ENCODE data around the gene B3GALT4. TPM values are rescaled to one million over a fixed set of nuclear protein-coding genes. Genes with fewer than 3 reads are reported as not detected.

Gene B3GALT4
- total and polyA plus RNA-seq, 2 of the 13 experiments (the other 11 are each of a cell fraction or from before 2014, with no cell fraction given): 0.04 to 0.27 TPM

DNA sequence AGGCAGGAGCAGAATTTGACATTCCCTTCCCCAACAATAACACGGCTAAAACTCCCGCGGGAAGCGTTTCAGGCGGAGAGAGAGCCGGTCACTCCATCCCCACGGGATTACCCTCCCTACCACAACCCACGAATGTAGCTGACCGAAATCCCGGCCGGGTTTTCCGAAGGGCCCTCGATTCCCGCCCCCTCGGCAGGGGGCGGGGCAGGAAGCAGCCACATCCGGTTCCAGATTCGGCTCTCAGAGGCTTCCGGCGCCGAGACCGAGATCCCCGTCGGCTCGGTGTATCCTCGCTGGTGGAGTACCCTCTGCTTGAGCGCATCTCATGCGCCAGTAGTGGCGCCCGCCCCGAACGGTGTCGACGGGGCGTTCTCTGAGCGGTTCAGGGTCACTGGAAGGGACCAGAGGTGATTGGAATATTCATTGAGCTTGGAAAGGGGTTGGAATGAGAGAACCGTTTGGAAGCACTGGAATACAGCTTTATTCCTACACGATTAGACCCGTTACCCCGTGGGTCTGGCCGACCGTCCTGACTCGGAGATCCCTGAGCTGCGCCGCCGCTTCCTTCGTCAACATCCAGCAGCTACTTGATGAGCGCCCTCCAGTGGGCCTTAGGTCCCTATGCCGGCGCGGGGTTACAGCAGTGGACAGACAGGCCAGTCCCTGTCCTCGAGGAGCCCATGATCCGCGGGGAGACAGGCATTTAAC, 22.5 kb downstream of the B3GALT4 start (continued):
- TF ChIP-seq, protein P1, sequence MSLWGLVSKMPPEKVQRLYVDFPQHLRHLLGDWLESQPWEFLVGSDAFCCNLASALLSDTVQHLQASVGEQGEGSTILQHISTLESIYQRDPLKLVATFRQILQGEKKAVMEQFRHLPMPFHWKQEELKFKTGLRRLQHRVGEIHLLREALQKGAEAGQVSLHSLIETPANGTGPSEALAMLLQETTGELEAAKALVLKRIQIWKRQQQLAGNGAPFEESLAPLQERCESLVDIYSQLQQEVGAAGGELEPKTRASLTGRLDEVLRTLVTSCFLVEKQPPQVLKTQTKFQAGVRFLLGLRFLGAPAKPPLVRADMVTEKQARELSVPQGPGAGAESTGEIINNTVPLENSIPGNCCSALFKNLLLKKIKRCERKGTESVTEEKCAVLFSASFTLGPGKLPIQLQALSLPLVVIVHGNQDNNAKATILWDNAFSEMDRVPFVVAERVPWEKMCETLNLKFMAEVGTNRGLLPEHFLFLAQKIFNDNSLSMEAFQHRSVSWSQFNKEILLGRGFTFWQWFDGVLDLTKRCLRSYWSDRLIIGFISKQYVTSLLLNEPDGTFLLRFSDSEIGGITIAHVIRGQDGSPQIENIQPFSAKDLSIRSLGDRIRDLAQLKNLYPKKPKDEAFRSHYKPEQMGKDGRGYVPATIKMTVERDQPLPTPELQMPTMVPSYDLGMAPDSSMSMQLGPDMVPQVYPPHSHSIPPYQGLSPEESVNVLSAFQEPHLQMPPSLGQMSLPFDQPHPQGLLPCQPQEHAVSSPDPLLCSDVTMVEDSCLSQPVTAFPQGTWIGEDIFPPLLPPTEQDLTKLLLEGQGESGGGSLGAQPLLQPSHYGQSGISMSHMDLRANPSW (CRISPR knock-in tag; IDR thresholded peaks at IDR 0.05; ENCODE audit: borderline replicate concordance): peak; percentile 94
- TF ChIP-seq MZF1 (CRISPR knock-in tag; IDR thresholded peaks at IDR 0.05; ENCODE audit: borderline replicate concordance) (0 out of 2 replicates have a peak, but pooled peaks have one; percentile 39), PLRG1 (conservative IDR thresholded peaks at IDR 0.05) (no peak), RNF2 (conservative IDR thresholded peaks at IDR 0.05; ENCODE audit: low read depth) (no peak), NR2F6 (IDR thresholded peaks at IDR 0.05) (no peak), NR2F6 (CRISPR knock-in tag; IDR thresholded peaks at IDR 0.05) (peak; percentile 35; the same call in 1 of the 2 replicates), ZNF17 (CRISPR knock-in tag; IDR thresholded peaks at IDR 0.05) (no peak), SMAD9 (CRISPR knock-in tag; IDR thresholded peaks at IDR 0.05) (peak; percentile 63; the same call in 1 of the 2 replicates), HMG20A (CRISPR knock-in tag; IDR thresholded peaks at IDR 0.05; ENCODE audit: borderline replicate concordance) (peak; percentile 24; the same call in 1 of the 2 replicates), ZKSCAN8 (CRISPR knock-in tag; IDR thresholded peaks at IDR 0.05; ENCODE audit: borderline replicate concordance) (peak; percentile 63), MED1 (CRISPR knock-in tag; IDR thresholded peaks at IDR 0.05) (peak; percentile 78), SRSF1 (optimal IDR thresholded peaks at IDR 0.05; ENCODE audit: low read depth, low read length) (peak; percentile 95), ZNF432 (CRISPR knock-in tag; IDR thresholded peaks at IDR 0.05; ENCODE audit: borderline replicate concordance) (no peak), ZFP90 (CRISPR knock-in tag; IDR thresholded peaks at IDR 0.05; ENCODE audit: borderline replicate concordance) (no peak), KAT8 (CRISPR knock-in tag; IDR thresholded peaks at IDR 0.05) (peak; percentile 81), RFX3 (CRISPR knock-in tag; IDR thresholded peaks at IDR 0.05) (no peak)
- TF ChIP-seq, protein P2, sequence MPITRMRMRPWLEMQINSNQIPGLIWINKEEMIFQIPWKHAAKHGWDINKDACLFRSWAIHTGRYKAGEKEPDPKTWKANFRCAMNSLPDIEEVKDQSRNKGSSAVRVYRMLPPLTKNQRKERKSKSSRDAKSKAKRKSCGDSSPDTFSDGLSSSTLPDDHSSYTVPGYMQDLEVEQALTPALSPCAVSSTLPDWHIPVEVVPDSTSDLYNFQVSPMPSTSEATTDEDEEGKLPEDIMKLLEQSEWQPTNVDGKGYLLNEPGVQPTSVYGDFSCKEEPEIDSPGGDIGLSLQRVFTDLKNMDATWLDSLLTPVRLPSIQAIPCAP (CRISPR knock-in tag; IDR thresholded peaks at IDR 0.05; ENCODE audit: low read depth): no peak
- TF ChIP-seq, protein P3, sequence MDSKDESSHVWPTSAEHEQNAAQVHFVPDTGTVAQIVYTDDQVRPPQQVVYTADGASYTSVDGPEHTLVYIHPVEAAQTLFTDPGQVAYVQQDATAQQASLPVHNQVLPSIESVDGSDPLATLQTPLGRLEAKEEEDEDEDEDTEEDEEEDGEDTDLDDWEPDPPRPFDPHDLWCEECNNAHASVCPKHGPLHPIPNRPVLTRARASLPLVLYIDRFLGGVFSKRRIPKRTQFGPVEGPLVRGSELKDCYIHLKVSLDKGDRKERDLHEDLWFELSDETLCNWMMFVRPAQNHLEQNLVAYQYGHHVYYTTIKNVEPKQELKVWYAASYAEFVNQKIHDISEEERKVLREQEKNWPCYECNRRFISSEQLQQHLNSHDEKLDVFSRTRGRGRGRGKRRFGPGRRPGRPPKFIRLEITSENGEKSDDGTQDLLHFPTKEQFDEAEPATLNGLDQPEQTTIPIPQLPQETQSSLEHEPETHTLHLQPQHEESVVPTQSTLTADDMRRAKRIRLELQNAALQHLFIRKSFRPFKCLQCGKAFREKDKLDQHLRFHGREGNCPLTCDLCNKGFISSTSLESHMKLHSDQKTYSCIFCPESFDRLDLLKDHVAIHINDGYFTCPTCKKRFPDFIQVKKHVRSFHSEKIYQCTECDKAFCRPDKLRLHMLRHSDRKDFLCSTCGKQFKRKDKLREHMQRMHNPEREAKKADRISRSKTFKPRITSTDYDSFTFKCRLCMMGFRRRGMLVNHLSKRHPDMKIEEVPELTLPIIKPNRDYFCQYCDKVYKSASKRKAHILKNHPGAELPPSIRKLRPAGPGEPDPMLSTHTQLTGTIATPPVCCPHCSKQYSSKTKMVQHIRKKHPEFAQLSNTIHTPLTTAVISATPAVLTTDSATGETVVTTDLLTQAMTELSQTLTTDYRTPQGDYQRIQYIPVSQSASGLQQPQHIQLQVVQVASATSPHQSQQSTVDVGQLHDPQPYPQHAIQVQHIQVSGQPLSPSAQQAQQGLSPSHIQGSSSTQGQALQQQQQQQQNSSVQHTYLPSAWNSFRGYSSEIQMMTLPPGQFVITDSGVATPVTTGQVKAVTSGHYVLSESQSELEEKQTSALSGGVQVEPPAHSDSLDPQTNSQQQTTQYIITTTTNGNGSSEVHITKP (CRISPR knock-in tag; IDR thresholded peaks at IDR 0.05; ENCODE audit: low read depth): no peak; the same call in 1 of the 2 replicates
- TF ChIP-seq, protein P4, sequence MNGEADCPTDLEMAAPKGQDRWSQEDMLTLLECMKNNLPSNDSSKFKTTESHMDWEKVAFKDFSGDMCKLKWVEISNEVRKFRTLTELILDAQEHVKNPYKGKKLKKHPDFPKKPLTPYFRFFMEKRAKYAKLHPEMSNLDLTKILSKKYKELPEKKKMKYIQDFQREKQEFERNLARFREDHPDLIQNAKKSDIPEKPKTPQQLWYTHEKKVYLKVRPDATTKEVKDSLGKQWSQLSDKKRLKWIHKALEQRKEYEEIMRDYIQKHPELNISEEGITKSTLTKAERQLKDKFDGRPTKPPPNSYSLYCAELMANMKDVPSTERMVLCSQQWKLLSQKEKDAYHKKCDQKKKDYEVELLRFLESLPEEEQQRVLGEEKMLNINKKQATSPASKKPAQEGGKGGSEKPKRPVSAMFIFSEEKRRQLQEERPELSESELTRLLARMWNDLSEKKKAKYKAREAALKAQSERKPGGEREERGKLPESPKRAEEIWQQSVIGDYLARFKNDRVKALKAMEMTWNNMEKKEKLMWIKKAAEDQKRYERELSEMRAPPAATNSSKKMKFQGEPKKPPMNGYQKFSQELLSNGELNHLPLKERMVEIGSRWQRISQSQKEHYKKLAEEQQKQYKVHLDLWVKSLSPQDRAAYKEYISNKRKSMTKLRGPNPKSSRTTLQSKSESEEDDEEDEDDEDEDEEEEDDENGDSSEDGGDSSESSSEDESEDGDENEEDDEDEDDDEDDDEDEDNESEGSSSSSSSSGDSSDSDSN (CRISPR knock-in tag; IDR thresholded peaks at IDR 0.05): peak; percentile 77; the same call in 1 of the 2 replicates
- TF ChIP-seq, protein P5, sequence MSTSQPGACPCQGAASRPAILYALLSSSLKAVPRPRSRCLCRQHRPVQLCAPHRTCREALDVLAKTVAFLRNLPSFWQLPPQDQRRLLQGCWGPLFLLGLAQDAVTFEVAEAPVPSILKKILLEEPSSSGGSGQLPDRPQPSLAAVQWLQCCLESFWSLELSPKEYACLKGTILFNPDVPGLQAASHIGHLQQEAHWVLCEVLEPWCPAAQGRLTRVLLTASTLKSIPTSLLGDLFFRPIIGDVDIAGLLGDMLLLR (CRISPR knock-in tag; IDR thresholded peaks at IDR 0.05): peak; percentile 94
